ENCODE data around the gene GLB1L2. TPM values are rescaled to one million over a fixed set of nuclear protein-coding genes. Genes with fewer than 3 reads are reported as not detected.

The GLB1L2 gene
- total and polyA plus RNA-seq, 2 of the 13 experiments (the other 11 are each of a cell fraction or from before 2014, with no cell fraction given): 0.59 to 0.69 TPM

- intact Hi-C loops (cut with micrococcal nuclease; ENCODE audit: unreplicated experiment): no loop called here
These were observed 55.2 kb downstream of the GLB1L2 start for GRCh38 chr11:134386945-134387344.

More at GRCh38 chr11:134386945-134387344, 55.2 kb downstream of the GLB1L2 start:
- 8% methylated on average over 6 of the region's 6 CpGs for WGBS (ENCODE audit: low lambda C conversion rate)
- Histone ChIP-seq H3K4me2 (ENCODE audit: low read depth, low read length) (no peak overlapping the region), H3K4me3 (replicated peaks in 1 of 3; ENCODE audit: insufficient read depth in 1 of 3, low read depth in 2 of 3, low read length in 3 of 3) (no peak overlapping the region), H3K27ac (ENCODE audit: extremely low read length, insufficient read depth, low read length) (no peak overlapping the region), H3K27me3 (ENCODE audit: control insufficient read depth in 1 of 2, insufficient read depth in 2 of 2, low read length in 2 of 2) (peaks cover 6 to 48% of the 10 kb centered on the region in 2 experiments; a peak in 4 of 5 replicates), H2AFZ (ENCODE audit: low read length) (no peak overlapping the region), H3K79me2 (ENCODE audit: insufficient read depth, low read length) (no peaks in the 10 kb centered on the region), H3K4me1 (ENCODE audit: insufficient read depth, low read length) (no peaks in the 10 kb centered on the region), H4K20me1 (ENCODE audit: insufficient read depth, low read length) (no peaks in the 10 kb centered on the region), H3K9ac (ENCODE audit: insufficient read depth, low read depth, low read length) (no peak overlapping the region), H3K36me3 (replicated peaks in 1 of 2; ENCODE audit: control insufficient read depth in 1 of 2, insufficient read depth in 2 of 2, low read length in 2 of 2) (no peaks in the 10 kb centered on the region), H3K9me3 (ENCODE audit: low read length) (no peaks in the 10 kb centered on the region)
- no peak for ATAC-seq
- CTCF ChIA-PET (ENCODE audit: low intra/inter-chr PET ratio, low total read pairs): no interaction called here
- no TSS peak for BruUV-seq (replicated peaks)
- no peak for FAIRE-seq
- DNase-seq (ENCODE audit: low spot score): no peak
- no peak for TF ChIP-seq RFX1 (IDR thresholded peaks at IDR 0.05)
- no peak for TF ChIP-seq ZKSCAN1 (IDR thresholded peaks at IDR 0.05; ENCODE audit: low read length)
- TF ChIP-seq ZNF614 (CRISPR knock-in tag; IDR thresholded peaks at IDR 0.05; ENCODE audit: borderline replicate concordance): no peak
- TF ChIP-seq NBN (conservative IDR thresholded peaks at IDR 0.05): no peak
- no peak for TF ChIP-seq PRPF4 (IDR thresholded peaks at IDR 0.05; ENCODE audit: low read depth, low read length, poor library complexity, severe bottlenecking)
- TF ChIP-seq ZFY (CRISPR knock-in tag; IDR thresholded peaks at IDR 0.05): no peak
- TF ChIP-seq TEAD3 (CRISPR knock-in tag; optimal IDR thresholded peaks at IDR 0.05; ENCODE audit: borderline replicate concordance): no peak
- no peak for TF ChIP-seq HOXA5 (CRISPR knock-in tag; IDR thresholded peaks at IDR 0.05)
- no peak for TF ChIP-seq ZBTB8A (CRISPR knock-in tag; IDR thresholded peaks at IDR 0.05; ENCODE audit: borderline replicate concordance, low read depth)
- TF ChIP-seq ZNF138 (CRISPR knock-in tag; IDR thresholded peaks at IDR 0.05; ENCODE audit: low read depth): no peak
- TF ChIP-seq ZNF30 (CRISPR knock-in tag; IDR thresholded peaks at IDR 0.05): no peak
- no peak for TF ChIP-seq ZC3H13 (CRISPR knock-in tag; IDR thresholded peaks at IDR 0.05)
- TF ChIP-seq THAP8 (CRISPR knock-in tag; IDR thresholded peaks at IDR 0.05; ENCODE audit: borderline replicate concordance): no peak
- no peak for TF ChIP-seq ZFP36 (IDR thresholded peaks at IDR 0.05; ENCODE audit: borderline replicate concordance, low read depth, low read length, partially characterized antibody)
- no peak for TF ChIP-seq ZNF709 (CRISPR knock-in tag; IDR thresholded peaks at IDR 0.05)
- no peak for TF ChIP-seq HMGA1 (CRISPR knock-in tag; conservative IDR thresholded peaks at IDR 0.05)
- TF ChIP-seq FOSL2 (CRISPR knock-in tag; IDR thresholded peaks at IDR 0.05): no peak
- no peak for TF ChIP-seq YY1 (IDR thresholded peaks at IDR 0.05; ENCODE audit: insufficient read depth, insufficient replicate concordance, low read depth, low read length)
- TF ChIP-seq SNAPC4 (CRISPR knock-in tag; IDR thresholded peaks at IDR 0.05): no peak
- POLR2A ChIA-PET: no interaction called here
- in situ Hi-C loops (cut with HindIII; ENCODE audit: extremely low pct_ligation_motif_present, low pct_unique_long_range_greater_than_20kb): no loop called here
